SU-DHL-6 (cell line): Measurements from ENCODE around the gene NR1I3.

Experiments used
- H2AFZ ChIP-seq: fragments of 200-600 bp; sonication (generic); 2 replicates; pipeline ENCODE4 v1.6.1; 2014; ENCODE audit warnings: low read depth, mild to moderate bottlenecking, moderate library complexity, mixed read lengths, antibody characterized with exemption, low read length; ENCODE audit not compliant: severe bottlenecking
- H3F3A ChIP-seq: fragments of 200-600 bp; shearing (Covaris generic); 2 replicates; pipeline ENCODE4 v1.6.0; 2016; ENCODE audit warnings: antibody characterized with exemption, mild to moderate bottlenecking; ENCODE audit not compliant: insufficient read depth
- H3K27ac ChIP-seq: fragments of 200-600 bp; sonication (generic); 2 replicates; pipeline ENCODE4 v1.5.1; 2016; ENCODE audit warnings: low read depth, mild to moderate bottlenecking, low read length, moderate library complexity, mixed read lengths
- H3K27me3 ChIP-seq: fragments of 200-600 bp; sonication (generic), shearing (Covaris generic); 2 replicates; pipeline ENCODE4 v1.6.0; 2014; ENCODE audit warnings: mild to moderate bottlenecking, low read length
- H3K36me3 ChIP-seq: fragments of 200-600 bp; sonication (generic); 2 replicates; pipeline ENCODE4 v1.6.1; 2014; ENCODE audit warnings: mild to moderate bottlenecking, low read length, mixed read lengths
- H3K4me2 ChIP-seq: fragments of 300-600, 200-600 bp; shearing (Covaris generic), sonication (generic); 2 replicates; pipeline ENCODE4 v1.6.0; 2014; ENCODE audit warnings: low read length, low read depth, mild to moderate bottlenecking; ENCODE audit not compliant: poor library complexity, severe bottlenecking
- H3K4me3 ChIP-seq: fragments of 200-600 bp; sonication (generic); 2 replicates; pipeline ENCODE4 v1.5.1; 2014; ENCODE audit warnings: antibody characterized with exemption, low read length, mild to moderate bottlenecking, mixed read lengths; ENCODE audit not compliant: insufficient read depth, poor library complexity, severe bottlenecking
- H3K79me2 ChIP-seq: fragments of 200-600 bp; sonication (generic); 2 replicates; pipeline ENCODE4 v1.6.1; 2014; ENCODE audit warnings: mild to moderate bottlenecking, low read length, moderate library complexity; ENCODE audit not compliant: insufficient read depth
- H3K9ac ChIP-seq: fragments of 200-600 bp; sonication (generic); 2 replicates; pipeline ENCODE4 v1.7.0; 2014; ENCODE audit warnings: mild to moderate bottlenecking, low read length
- H3K9me2 ChIP-seq: fragments of 200-600 bp; sonication (generic); replicated peaks from 2 replicates; pipeline ENCODE4 v1.6.1; 2014; ENCODE audit warnings: low read length; ENCODE audit not compliant: insufficient read depth
- H3K9me3 ChIP-seq: fragments of 200-600 bp; sonication (generic); 2 replicates; pipeline ENCODE4 v1.6.1; 2014; ENCODE audit warnings: low read length, mixed read lengths; ENCODE audit not compliant: insufficient read depth
- H4K20me1 ChIP-seq: fragments of 200-600 bp; sonication (generic); 2 replicates; pipeline ENCODE4 v1.6.1; 2014; ENCODE audit warnings: low read depth, mild to moderate bottlenecking, antibody characterized with exemption, low read length, moderate library complexity, mixed read lengths
- CTCF ChIP-seq: fragments of 200-600 bp; sonication (generic); IDR thresholded peaks from one replicate; pipeline ENCODE4 v1.5.1; 2017; ENCODE audit warnings: antibody characterized with exemption, mild to moderate bottlenecking, low read length, moderate library complexity; ENCODE audit not compliant: insufficient read depth, poor library complexity, severe bottlenecking
- EZH2phosphoT487 ChIP-seq: fragments of 200-600 bp; sonication (generic), shearing (Covaris generic); conservative IDR thresholded peaks from 2 replicates; pipeline ENCODE4 v1.6.1; 2018; ENCODE audit warnings: mild to moderate bottlenecking, antibody characterized with exemption, low read length, moderate library complexity, mixed read lengths

The NR1I3 gene

GRCh38 chr1:161200421-161200991 lies 37.5 kb downstream of the NR1I3 start:
- Histone ChIP-seq H3F3A (no peaks in the 10 kb centered on the region), H3K9me3 (no peaks in the 10 kb centered on the region), H3K79me2 (peaks cover 10% of the 10 kb centered on the region), H3K27ac (no peak overlapping the region), H3K4me2 (no peak overlapping the region), H3K36me3 (no peaks in the 10 kb centered on the region), H3K27me3 (no peaks in the 10 kb centered on the region), H3K9ac (no peak overlapping the region), H2AFZ (no peak overlapping the region), H4K20me1 (no peaks in the 10 kb centered on the region), H3K9me2 (no peaks in the 10 kb centered on the region), H3K4me3 (no peak overlapping the region)
- TF ChIP-seq CTCF (no peak), EZH2phosphoT487 (no peak)

GRCh38 chr1:161199506-161200139 lies 38.4 kb downstream of the NR1I3 start:
- H3K27me3 ChIP-seq = no peaks in the 10 kb centered on the region
- no peak overlapping the region for H3K27ac ChIP-seq
- no peak overlapping the region for H3K9ac ChIP-seq
- H3K9me2 ChIP-seq = no peaks in the 10 kb centered on the region
- no peaks in the 10 kb centered on the region for H4K20me1 ChIP-seq
- no peaks in the 10 kb centered on the region for H3K36me3 ChIP-seq
- TF ChIP-seq CTCF (no peak), EZH2phosphoT487 (no peak)
- H3K9me3 ChIP-seq = no peaks in the 10 kb centered on the region
- no peak overlapping the region for H2AFZ ChIP-seq
- H3F3A ChIP-seq = no peaks in the 10 kb centered on the region
- H3K4me2 ChIP-seq = no peak overlapping the region
- peaks cover 10% of the 10 kb centered on the region for H3K79me2 ChIP-seq
- H3K4me3 ChIP-seq = no peak overlapping the region

DNA sequence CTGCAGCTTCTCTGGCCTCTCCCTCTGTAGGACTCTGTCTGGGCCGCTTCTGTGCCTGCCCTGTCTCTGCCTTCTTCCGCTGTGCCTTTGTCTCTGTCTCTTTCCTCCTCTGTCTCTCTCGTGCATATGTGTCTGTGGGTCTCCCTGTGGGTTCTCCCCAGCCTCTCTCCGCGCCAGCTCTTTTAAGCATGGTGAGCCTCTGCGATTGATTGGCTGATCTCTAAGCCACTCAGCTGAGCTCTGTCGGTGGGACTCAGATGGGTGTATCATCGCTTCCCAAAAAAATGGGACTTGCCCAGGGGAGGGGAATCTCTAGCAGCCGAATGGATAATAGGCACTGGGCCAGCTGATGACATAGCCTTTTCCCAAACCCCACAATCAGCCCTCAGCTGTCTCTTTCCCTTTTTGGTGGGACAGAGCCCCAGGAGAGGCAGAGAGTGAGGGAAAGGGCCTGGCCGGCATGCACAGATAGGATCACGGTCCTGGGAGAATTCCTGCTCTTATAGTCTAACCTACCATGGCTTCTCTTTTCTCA lies 39.0 kb downstream of the NR1I3 start, which contains the start of gene ADAMTS4:
Gene ADAMTS4, minus strand, starts transcription at position 158 of the 535 bp plus-strand sequence. CDS start 427 bp downstream, outside the sequence.
- H3K79me2 ChIP-seq = peaks cover 10% of the 10 kb centered on the region
- H3K36me3 ChIP-seq = no peaks in the 10 kb centered on the region
- no peak within 1 kb of the TSS for H3K4me2 ChIP-seq
- no peaks in the 10 kb centered on the region for H3K27me3 ChIP-seq
- TF ChIP-seq EZH2phosphoT487 (no peak), CTCF (no peak)
- no peaks in the 10 kb centered on the region for H3K9me3 ChIP-seq
- H2AFZ ChIP-seq = no peak within 1 kb of the TSS
- no peaks in the 10 kb centered on the region for H4K20me1 ChIP-seq
- H3K4me3 ChIP-seq = no peak within 1 kb of the TSS
- no peak within 1 kb of the TSS for H3K9ac ChIP-seq
- no peaks in the 10 kb centered on the region for H3F3A ChIP-seq
- no peaks in the 10 kb centered on the region for H3K9me2 ChIP-seq
- H3K27ac ChIP-seq = no peak within 1 kb of the TSS
